SH-SY5Y (cell line): ENCODE results near the gene ADAMTSL3.

Experiments used
- GATA2 ChIP-seq: IDR thresholded peaks from 2 replicates; pipeline ENCODE4 v1.6.1; 2011; ENCODE audit warnings: mild to moderate bottlenecking, low read depth, low read length
- GATA3 ChIP-seq: IDR thresholded peaks from 2 replicates; pipeline ENCODE4 v1.6.1; 2011; ENCODE audit warnings: low read depth, mild to moderate bottlenecking, low read length, moderate library complexity

DNA sequence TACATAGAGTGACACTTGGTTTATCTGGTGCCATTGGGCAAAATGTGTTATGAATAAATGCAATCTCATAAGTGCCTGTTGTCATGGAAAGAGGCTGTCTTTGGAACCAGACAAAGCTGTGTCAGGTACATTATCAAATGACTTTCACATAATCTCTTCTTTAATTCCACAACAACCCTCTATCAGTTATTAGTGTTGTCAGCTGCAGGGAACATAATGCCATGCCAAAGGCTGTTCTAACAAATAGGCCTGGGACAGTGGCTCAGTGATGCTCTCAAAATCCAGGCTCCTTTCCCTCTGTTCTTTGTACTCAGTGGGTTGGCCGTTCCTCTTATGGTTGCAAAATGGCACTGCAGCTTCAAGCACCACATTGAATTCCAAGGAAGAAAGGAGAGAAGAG, 91.8 kb downstream of the ADAMTSL3 start:
- TF ChIP-seq GATA2, result no peak
- TF ChIP-seq GATA3, result no peak
